NCI-H460 (cell line): ENCODE measurements around the gene EFR3B. TPM values are rescaled to one million over a fixed set of nuclear protein-coding genes. Genes with fewer than 3 reads are reported as not detected.
"Not testable (repeated sequence)": the region's sequence is repeated elsewhere in the genome, so short reads cannot be mapped to it uniquely, and the experiment has no call there.

Experiments
- DNase-seq: peaks from one replicate; pipeline ENCODE4 v3.0.0-alpha.2; 2016; ENCODE audit warnings: low read depth; ENCODE audit errors: extremely low read depth
- total RNA-seq: library from RNA; depleted of rRNA; stranded (reverse); fragments of >200 nt; shearing (Covaris generic); gene quantifications from 2 replicates; pipeline ENCODE4 v1.2.3, GENCODE V29; 2014

Gene EFR3B
- total RNA-seq, 1 experiment from 2014 or later = 6.9 TPM

DNA sequence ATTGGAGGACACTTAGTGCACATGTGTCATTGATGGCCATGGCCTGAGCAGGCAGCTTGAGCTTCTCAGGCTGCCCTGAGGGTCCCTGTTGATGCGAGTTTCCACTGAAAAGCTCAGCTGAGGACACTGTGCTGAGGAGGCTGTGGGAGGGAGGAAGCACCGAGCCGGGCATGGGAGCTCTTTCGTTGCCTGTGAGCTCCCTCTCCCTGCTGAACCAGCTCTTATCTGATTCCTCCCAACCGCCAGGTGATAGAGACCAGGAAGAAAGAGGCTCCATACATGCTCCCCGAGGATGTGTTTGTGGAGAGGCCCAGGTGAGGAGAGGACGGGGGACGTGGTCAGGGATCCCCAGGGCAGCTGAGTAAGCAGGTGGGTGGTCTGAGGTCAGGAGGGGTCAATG is 99.2 kb downstream of the EFR3B start:
- no peak for DNase-seq

DNA sequence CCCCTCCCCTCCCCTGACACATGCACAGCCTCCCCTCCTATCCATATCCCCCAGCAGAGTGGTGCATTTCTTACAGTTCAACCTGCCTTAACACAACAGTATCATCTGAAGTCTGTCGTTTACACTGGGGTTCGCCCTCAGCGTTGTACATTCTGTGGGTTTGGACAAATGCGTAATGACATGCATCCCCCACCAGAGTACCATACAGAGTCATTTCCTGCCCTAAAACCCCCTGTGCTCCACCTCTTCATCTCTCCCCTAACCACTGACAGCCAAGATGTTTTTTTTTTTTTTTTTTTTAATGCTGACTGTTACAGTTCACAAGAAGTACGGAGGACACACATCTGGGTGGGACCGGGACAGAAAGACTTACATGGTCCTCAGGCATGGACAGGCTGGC is 103.9 kb downstream of the EFR3B start:
- no peak for DNase-seq

DNA sequence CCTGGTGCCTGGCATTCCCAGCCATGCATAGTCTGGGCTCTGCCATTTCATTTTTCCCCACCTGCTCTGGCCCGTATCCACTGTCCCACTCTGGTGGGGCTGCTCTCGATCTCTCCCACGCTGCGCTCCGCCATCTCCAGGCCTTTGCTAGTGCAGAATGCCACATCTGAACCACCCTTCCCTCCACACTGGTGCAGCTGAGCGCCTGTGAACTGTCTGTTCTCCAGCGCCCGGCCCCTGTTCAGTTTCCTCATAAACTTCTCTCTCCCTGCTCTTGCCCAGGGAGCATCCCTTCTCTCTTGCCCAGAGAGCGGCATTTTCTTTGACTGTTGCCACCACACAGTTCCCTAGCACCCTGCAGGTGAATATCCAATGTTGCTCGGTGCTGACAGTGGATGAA is 105.0 kb downstream of the EFR3B start:
- DNase-seq = no peak

DNA sequence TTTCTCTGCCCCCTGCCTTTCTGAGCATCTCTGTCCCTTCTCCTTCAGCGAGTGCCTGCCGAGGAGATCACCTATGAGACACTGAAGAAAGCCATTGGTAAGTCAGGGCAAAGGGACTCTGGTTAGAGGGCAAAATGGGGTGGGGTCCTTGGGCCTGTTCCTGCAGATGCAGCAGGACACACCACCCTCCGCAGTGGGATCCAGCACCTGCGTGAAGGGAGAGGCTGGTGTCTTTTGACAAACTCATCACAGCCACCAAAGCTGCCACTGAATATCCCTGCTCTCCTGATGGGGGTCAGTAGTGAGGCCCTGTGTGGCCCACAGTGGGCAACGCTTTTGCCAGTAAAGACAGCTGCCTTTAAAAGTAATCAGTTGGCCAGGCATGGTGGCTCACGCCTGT is 107.8 kb downstream of the EFR3B start:
- no peak for DNase-seq

DNA sequence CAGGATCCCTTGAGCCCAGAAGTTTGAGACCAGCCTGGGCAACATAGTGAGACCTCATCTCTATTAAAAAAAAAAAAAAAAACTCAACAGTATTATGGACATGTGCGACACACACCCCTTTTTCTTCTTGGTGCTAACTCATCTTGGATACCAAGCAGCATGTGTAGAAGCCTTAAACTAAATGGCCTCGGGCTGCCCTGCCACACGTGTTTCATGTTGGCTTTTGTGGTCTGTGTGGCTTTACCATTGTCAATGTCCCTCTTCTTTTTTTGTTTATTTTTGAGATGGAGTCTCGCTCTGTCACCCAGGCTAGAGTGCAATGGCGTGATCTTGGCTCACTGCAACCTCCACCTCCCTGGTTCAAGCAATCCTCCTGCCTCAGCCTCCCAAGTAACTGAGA is 109.1 kb downstream of the EFR3B start:
- DNase-seq = not testable (repeated sequence)

DNA sequence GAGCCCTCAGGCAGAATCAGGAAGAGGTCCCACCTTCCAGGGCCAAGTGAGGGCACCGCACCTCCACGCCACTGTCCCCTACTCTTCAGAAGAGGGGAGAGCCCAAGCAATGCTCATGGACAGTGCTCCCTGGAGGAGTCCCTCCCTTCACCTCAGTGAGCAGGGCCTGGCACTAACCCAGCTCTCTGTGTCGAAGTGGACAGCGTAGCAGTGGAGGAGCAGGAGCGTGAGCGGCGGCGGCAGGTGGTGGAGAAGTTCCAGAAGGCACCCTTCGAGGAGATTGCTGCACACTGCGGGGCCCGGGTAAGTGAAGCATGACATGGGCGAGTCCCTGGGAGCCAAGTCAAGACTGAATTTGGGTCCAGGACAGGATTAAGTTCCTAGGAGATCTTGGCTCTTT is 109.8 kb downstream of the EFR3B start:
- DNase-seq = no peak

DNA sequence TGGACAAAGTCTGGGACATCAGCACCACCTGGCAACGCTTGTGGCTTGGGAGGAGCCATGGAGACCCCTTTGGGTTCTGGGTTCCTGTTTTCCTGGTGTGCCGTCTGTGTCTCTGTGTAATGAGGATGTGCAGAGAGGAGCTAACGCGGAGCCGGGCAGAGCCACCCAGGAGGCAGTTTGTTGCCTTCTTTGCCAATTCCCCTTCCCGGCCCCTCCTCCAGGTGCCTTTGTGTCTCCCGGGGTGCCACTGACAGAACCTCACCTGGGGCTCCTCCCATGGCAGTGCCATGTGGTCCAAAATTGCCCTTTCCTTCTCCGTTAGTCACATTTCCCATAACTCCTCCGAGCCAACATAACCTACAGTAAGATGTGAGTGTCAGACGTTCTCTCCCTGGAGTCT is 113.5 kb downstream of the EFR3B start:
- no peak for DNase-seq

DNA sequence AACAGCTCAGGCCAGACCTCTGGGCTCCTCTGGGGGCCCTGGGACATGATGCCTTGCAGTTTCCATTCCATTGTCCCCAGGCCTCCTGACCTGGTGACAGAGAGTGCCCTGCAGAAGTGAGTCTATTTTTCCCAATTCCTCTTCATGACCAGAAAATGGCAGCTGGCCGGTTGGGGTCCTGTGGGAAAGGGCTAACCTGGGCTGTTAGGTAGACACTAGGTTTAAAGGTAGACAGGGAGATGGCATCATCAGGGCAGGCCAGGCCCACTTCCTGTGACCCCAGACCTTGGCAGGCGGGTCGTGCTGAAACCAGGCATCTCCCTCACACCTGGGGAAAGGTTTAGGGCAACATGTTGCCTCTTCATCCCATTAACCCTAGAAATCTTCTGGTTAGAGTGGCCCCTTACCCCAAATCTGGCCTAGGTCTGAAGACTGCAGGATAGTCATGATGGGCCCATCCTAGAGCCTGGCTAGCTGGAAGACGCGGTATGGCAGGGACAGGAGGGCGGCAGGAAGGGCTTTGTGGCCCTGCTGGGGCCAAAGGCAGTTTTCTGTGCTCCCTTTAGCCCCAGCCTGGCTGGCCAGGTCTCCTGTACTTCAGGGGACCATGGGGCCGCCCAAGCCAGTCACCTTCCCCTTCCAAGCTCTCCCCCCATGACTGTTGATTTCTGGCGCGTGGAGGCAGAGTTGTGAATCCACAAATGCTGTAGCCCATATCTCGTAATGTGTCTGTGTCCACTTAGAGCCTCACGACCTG is 116.4 kb downstream of the EFR3B start:
- DNase-seq = no peak

DNA sequence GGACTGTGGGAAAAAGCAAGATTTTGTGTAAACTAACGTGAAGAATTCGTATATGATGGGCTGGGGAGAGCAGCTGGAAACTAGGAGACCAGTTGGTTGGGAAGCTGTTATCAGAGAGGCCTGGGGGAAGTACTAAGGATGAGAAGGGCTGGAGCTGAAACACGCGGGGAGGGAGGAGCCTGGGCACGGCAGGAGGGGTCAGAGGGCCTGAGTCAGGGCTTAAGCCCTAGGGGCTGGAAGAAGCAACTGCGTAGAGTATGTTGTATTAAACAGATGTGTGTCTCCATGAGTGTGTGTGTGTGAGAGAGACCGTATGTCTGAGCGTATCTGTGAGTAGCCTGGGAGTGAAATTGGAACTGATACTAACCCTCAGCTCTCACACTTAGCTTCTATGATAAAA is 118.1 kb downstream of the EFR3B start:
- DNase-seq = peak; percentile 11

DNA sequence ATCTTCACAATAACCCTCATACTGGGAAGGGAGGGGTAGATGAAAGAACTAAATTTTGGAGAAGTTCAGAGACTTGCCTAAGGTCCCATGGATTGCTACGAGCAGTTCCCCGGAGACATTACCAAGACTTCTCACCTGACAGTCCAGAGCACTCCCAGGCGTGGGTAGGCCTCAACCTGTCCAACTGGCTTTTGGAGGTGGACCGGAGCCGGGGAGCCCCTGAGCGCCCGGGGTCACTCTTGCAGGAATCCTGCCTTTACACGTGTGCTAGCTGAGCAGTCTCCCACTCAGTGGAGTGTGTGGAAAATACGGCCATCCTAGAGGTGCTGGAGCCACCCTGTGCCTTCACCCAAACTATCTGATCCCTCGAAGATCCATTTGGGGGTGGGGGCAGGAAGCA is 118.5 kb downstream of the EFR3B start:
- no peak for DNase-seq

DNA sequence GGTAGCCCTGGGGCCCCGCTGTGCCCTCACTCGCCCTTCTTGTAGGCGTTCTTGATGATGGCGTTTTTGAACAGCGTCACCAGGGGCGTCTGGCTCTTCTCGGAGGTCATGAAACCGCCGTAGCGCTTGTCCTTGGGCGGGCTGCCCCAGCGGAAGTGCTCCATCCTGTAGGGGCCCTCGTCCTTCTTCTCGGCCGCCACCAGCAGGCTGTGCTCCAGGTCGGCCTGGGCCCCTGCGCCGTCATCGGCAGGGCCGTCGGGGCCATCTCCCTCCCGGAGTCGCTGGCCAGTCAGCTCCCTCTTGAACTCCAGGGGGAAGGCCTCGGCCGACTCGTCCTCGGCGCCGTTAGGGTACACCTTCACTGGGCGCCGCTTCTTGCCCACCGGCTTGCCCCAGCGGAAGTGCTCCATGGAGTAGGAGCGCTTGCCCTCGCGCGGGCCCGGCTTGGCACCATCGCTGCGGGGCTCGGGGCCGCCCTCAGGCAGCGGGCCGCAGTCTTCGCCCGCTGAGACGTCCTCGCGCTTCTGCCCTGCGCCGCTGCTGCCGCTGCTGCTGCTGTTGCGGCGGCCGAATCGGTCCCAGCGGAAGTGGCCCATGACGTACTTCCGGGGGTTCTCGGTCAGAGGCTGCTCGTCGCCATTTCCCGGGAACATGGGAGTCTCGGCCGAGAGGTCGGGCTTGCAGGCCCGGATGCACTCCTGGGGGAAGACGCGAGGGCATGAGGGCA is 119.3 kb downstream of the EFR3B start:
- no peak for DNase-seq

DNA sequence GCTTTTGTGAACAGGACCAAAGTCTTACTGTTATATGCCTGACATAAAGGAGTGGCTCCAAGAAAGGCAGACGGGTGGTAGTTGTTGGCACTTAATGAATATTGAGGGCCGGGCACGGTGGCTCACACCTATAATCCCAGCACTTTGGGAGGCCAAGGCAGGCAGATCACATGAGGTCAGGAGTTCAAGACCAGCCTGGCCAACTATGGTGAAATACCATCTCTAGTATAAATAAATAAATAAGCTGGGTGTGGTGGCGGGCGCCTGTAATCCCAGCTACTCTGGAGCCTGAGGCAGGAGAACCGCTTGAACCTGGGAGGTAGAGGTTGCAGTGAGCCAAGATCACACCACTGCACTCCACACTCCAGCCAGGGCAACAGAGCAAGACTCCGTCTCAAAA is 120.2 kb downstream of the EFR3B start:
- not testable (repeated sequence) for DNase-seq

DNA sequence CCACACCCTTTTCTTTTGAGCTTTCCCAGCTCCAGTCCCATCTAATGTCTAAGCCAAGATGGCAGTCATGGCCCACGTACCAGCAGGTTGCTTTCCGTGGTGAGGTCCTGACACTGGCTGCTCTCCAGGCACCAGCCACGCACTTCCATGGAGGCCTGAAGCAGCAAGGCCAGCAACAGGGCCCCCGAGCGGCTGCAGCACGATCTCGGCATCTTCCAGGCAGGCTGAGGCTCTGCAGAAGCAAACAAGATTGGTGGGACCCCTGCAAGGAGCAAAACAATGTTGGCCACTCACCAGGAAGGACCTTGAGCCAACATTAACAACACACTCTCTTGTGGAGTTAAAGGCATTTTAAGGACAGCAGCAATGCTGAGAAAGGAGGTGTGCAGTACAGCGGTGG is 122.7 kb downstream of the EFR3B start:
- no peak for DNase-seq

DNA sequence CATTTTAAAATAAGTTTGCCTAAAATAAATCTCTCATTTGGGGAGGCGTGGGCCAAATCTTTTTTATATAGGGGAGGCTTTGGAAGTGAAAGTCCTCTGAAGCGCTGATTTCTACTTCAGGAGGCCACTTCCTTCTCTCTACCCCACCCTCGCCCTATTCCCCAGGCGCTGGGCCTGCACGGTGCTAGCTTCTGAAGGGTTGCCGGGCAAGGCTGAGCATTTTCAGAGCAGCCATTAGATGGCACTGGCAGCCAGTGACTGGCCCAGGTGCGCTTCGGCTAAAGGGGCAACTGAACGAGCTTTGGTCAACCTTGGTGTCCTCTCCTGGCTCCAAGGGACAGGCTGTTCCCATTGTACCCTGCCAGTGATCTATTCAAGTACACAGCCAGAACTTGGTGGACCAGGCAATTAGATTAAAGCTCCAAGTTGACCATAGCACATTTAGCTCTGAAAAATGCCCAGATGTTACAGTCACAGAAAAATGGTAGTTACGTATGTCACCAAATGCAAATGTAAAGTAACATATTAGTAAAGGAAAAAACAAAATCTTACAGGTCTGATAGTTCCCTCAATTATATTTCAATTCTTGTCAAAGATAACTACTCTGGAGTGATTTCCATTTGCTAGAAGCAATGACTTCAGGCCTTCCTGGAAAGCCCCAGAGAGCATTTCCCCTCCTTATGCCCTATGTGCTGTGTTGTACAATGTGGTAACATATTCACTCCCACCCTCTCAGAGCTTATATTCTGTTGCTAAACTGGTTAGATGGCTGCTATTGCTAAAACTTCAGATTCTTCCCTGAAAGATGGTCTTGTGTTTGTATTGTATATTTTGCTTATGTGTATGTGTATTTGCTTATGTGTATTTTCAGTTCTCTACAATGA is 124.4 kb downstream of the EFR3B start:
- peak; percentile 53 for DNase-seq

DNA sequence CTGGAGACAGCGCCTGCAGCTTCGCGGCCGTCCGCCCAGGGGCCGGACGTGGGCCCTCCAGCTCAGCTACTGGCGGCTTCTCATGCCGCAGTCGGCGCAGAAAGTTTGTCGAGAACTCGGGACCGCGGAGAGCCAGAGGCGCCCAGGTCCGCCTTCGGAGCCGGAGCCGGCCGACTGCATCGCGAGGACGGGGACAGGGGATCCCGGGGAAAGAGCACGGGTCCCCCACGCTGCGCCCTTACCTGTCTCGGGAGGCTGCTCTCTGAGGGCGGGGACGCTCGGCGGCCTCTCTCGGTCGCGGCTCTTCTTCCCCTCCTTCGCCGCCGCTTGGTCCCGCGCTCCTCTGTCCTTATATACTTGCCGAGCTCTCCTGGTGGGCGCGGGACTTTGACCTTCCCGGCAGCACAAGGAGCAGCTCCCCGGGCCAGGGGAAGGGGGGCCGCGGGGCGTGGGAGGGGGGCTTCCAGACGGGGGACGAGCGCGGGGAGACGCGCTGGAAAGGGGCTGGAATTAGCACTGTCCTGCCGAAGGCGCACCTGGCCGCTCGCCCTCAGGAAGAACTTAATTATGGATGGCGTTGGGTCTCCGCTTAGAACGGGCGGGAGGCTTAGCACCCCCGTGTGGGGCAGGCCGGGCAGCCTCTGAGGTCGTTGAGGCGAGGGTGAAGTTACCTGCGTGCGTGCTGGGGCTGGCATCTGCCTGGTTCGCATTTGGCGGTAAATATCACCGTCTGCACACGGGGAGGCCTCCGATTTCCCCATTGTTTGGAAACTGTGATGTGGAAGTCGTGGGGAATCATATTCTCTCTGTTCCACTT is 126.6 kb downstream of the EFR3B start, which contains the start of gene POMC:
POMC (minus strand) TSS at position 325 of the 817 bp plus-strand sequence. CDS start 3,808 bp downstream, outside the sequence.
- DNase-seq = no peak

DNA sequence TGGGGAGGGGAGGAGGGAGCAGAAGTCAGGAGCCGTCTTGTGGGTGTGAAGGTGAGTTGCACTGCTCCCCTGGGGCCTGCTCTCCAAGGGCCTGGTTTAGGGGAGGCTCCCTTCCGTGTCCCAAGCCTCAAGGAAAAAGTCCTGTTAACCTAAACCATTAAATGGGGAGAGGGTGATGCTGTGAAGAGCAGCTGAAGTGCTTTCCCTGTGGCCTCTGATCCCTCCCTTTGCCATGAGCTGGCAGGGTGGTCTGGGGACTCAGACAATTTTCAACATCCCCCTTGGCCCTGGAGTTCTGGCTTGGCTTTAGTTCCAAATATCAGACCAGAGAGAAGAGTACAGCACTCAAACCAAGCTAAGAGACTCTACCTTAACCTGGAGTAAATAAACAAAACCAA is 127.2 kb downstream of the EFR3B start:
- DNase-seq = no peak

DNA sequence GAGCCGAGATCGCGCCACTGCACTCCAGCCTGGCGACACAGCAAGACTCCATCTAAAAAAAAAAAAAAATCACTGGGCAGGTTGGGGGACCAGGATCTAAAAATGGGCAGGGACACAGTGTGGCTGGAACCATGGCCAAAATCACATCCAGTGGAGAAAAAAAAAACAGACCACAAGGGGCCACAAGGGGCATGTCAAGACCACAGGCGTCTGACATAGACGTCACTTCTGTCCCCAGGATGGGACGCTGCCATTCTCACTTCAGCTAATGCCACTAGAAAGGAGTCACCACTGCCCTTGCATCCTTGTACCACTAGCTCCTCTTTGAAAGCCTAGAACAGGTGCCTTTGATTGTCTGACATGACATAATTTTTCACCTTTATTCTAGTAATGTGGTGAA is 129.0 kb downstream of the EFR3B start:
- no peak for DNase-seq

DNA sequence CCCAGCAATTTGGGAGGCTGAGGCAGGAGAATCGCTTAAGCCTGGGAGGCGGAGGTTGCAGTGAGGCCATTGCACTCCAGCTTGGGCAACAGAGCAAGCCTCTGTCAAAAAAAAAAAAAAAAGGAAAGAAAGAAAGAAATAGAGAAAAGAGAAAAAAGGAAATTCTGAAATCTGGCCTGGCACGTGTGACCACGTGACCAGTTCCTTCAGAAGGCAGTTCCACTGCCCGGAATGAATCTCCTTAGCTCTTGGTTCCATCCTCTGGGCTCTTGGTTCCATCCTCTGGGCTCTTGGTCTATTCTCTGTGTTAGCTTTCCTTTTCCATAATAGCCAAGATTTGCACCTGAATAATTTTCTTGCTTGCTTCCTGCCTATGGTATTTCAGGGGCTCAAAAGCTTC is 131.8 kb downstream of the EFR3B start:
- no peak for DNase-seq

DNA sequence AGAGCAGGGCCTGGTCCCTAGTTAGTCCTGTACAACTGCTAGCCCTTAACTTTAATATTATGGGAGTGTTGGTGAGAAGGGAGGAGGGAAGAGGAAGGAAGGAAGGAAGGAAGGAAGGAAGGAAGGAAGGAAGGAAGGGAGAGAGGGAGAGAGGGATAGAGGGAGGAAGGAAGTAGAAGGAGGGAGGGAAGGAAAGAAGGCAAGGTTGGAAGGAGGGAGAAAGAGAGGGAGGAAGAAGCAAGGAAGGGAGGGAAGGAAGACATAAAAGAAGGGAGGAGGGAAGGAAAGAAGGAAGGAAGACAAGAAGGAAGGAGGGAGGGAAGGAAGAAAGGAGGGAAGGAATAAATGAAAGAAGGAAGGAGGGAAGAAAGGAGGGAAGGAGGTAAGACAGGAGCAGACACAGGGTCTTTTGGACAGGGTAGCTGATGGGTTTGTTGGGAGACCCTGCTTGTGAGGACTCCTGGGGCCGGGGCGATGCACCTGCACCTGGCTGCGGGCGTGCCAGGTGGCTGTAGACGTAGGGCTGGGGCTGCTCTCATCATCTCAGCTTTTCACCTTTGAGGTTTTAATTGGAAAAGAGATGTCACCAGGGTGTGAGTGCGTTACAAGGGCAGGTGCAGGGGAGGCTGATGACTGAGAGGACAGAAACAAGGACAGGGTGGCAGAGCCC is 132.5 kb downstream of the EFR3B start:
- DNase-seq = no peak

DNA sequence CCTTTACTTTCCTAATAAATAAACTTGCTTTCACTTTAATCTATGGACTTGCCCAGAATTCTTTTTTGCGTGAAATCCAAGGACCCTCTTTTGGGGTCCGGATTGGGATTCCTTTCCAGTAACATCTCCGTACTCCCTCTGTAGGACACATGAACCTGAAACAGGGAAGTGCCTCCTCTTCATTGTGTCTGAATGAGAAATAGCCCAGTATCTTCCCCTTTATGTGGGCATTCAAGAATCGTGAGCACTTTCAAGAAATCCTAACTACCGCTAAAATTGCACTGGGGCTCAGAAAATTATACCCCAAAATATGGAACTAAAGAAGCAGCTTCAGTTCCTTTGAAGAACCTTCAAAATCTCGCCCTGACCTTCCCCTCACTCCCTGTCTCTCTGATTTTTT is 134.3 kb downstream of the EFR3B start:
- no peak for DNase-seq
